Measurements from ENCODE around the gene TEPSIN.

Gene TEPSIN

GRCh38 chr17:81189670-81190530 is 49.0 kb downstream of the TEPSIN start (continued):
- TF ChIP-seq TOX (CRISPR knock-in tag; IDR thresholded peaks at IDR 0.05; ENCODE audit: borderline replicate concordance) (no peak), TCF4 (CRISPR knock-in tag; IDR thresholded peaks at IDR 0.05; ENCODE audit: borderline replicate concordance) (no peak), RARB (CRISPR knock-in tag; IDR thresholded peaks at IDR 0.05) (no peak), CREB5 (CRISPR knock-in tag; IDR thresholded peaks at IDR 0.05; ENCODE audit: low read depth) (no peak)

- no peak for TF ChIP-seq ZNF565 (CRISPR knock-in tag; conservative IDR thresholded peaks at IDR 0.05; ENCODE audit: low read depth)
- TF ChIP-seq SNAI2 (CRISPR knock-in tag; IDR thresholded peaks at IDR 0.05): no peak
- no peak for TF ChIP-seq BACH2 (CRISPR knock-in tag; IDR thresholded peaks at IDR 0.05; ENCODE audit: borderline replicate concordance)
- no peak for TF ChIP-seq ZFP3 (CRISPR knock-in tag; IDR thresholded peaks at IDR 0.05)
- no peak for TF ChIP-seq CSRNP3 (CRISPR knock-in tag; IDR thresholded peaks at IDR 0.05)
- TF ChIP-seq TCF4 (CRISPR knock-in tag; IDR thresholded peaks at IDR 0.05; ENCODE audit: borderline replicate concordance): no peak
- TF ChIP-seq ZC3H10 (CRISPR knock-in tag; IDR thresholded peaks at IDR 0.05): no peak
- TF ChIP-seq GLIS3 (CRISPR knock-in tag; IDR thresholded peaks at IDR 0.05): no peak
- no peak for TF ChIP-seq TSHZ2 (CRISPR knock-in tag; IDR thresholded peaks at IDR 0.05)
- TF ChIP-seq PATZ1 (CRISPR knock-in tag; IDR thresholded peaks at IDR 0.05; ENCODE audit: borderline replicate concordance): no peak
- no peak for TF ChIP-seq CREB5 (CRISPR knock-in tag; IDR thresholded peaks at IDR 0.05; ENCODE audit: low read depth)
- TF ChIP-seq ZNF70 (CRISPR knock-in tag; IDR thresholded peaks at IDR 0.05): no peak
- TF ChIP-seq PPARA (CRISPR knock-in tag; IDR thresholded peaks at IDR 0.05; ENCODE audit: borderline replicate concordance): no peak
- no peak for TF ChIP-seq ESRRG (CRISPR knock-in tag; IDR thresholded peaks at IDR 0.05)
- TF ChIP-seq ISL1 (CRISPR knock-in tag; IDR thresholded peaks at IDR 0.05): no peak
- no peak for TF ChIP-seq CSDC2 (CRISPR knock-in tag; IDR thresholded peaks at IDR 0.05)
- no peak for ATAC-seq
These were observed 49.8 kb downstream of the TEPSIN start for GRCh38 chr17:81189016-81189415.

- no peak for ATAC-seq
- no peak for TF ChIP-seq ZFP3 (CRISPR knock-in tag; IDR thresholded peaks at IDR 0.05)
- TF ChIP-seq GLIS3 (CRISPR knock-in tag; IDR thresholded peaks at IDR 0.05): no peak
- no peak for TF ChIP-seq ZNF70 (CRISPR knock-in tag; IDR thresholded peaks at IDR 0.05)
- TF ChIP-seq ZFP30 (CRISPR knock-in tag; IDR thresholded peaks at IDR 0.05): no peak
- TF ChIP-seq CSDC2 (CRISPR knock-in tag; IDR thresholded peaks at IDR 0.05): no peak
- TF ChIP-seq OSR1 (CRISPR knock-in tag; IDR thresholded peaks at IDR 0.05): no peak
- no peak for TF ChIP-seq ISL1 (CRISPR knock-in tag; IDR thresholded peaks at IDR 0.05)
- no peak for TF ChIP-seq TSHZ2 (CRISPR knock-in tag; IDR thresholded peaks at IDR 0.05)
- no peak for TF ChIP-seq ARNTL (CRISPR knock-in tag; IDR thresholded peaks at IDR 0.05; ENCODE audit: borderline replicate concordance, low read depth)
- no peak for TF ChIP-seq PPARA (CRISPR knock-in tag; IDR thresholded peaks at IDR 0.05; ENCODE audit: borderline replicate concordance)
- TF ChIP-seq BACH2 (CRISPR knock-in tag; IDR thresholded peaks at IDR 0.05; ENCODE audit: borderline replicate concordance): no peak
- no peak for TF ChIP-seq POU6F1 (CRISPR knock-in tag; IDR thresholded peaks at IDR 0.05; ENCODE audit: borderline replicate concordance, low read depth)
- no peak for TF ChIP-seq TCF4 (CRISPR knock-in tag; IDR thresholded peaks at IDR 0.05; ENCODE audit: borderline replicate concordance)
- no peak for TF ChIP-seq ZC3H10 (CRISPR knock-in tag; IDR thresholded peaks at IDR 0.05)
These were observed 50.4 kb downstream of the TEPSIN start for GRCh38 chr17:81188491-81188840.

Measured in SK-N-SH treated with all-trans-retinoic acid at 6 μM for 48 hours (cell line).